Testis (tissue), 3 donors: Measurements from ENCODE around the gene ATP6V1E1. TPM values are rescaled to one million over a fixed set of nuclear protein-coding genes. Genes with fewer than 3 reads are reported as not detected.
A peak's percentile ranks its signal among the peaks of the same experiment; 100 is the strongest.

Experiments used
- DNase-seq: peaks from one replicate; pipeline ENCODE4 v3.0.0-alpha.2; 2019
- H3K27ac ChIP-seq, 2 donors: fragments of 200-600 bp; sonication (generic); one replicate each; pipeline ENCODE4 v1.5.1; 2019
- H3K27me3 ChIP-seq: fragments of 200-600 bp; sonication (generic); one replicate; pipeline ENCODE4 v1.5.1; 2019
- H3K36me3 ChIP-seq: fragments of 200-600 bp; sonication (generic); one replicate; pipeline ENCODE4 v1.5.1; 2017; ENCODE audit warnings: low read depth; ENCODE audit errors: missing control alignments
- H3K4me1 ChIP-seq: fragments of 200-600 bp; sonication (generic); one replicate; pipeline ENCODE4 v1.5.1; 2019
- H3K4me3 ChIP-seq, 2 donors: fragments of 200-600 bp; sonication (generic); one replicate each; pipeline ENCODE4 v1.5.1; 2017 to 2019
- H3K9me3 ChIP-seq: fragments of 200-600 bp; sonication (generic); one replicate; pipeline ENCODE4 v1.5.1; 2017
- POLR2A ChIP-seq: fragments of 450-650 bp; IDR thresholded peaks from one replicate; pipeline ENCODE4 v1.6.1; 2017; ENCODE audit warnings: antibody characterized with exemption, mild to moderate bottlenecking, moderate library complexity
- WGBS, 2 donors: methylation state at CpG; one replicate each; pipeline ENCODE4 v1.1.5; 2018; 5-methylcytosine and 5-hydroxymethylcytosine counted together
- intact Hi-C: fragments of 100-400 bp; cut with DNase I; formaldehyde crosslinking; loops from one replicate; pipeline ENCODE4 v1.15.1; 2023; ENCODE audit warnings: low total_unique reads
- polyA plus RNA-seq: library from polyadenylated mRNA; stranded (reverse); fragments of 350-450 nt; fragmentation: Illumina TruSeq; extraction: RNeasy Lipid Tissue Mini Kit (QIAGEN cat#74804); gene quantifications from one replicate; pipeline ENCODE4 v1.2.3, GENCODE V29; 2014; ENCODE audit warnings: low read depth, low replicate concordance; ENCODE audit not compliant: insufficient read depth
- total RNA-seq, 2 donors: library from RNA; depleted of rRNA; stranded (reverse); fragments of >200 nt; gene quantifications; one replicate each; pipeline ENCODE4 v1.2.3, GENCODE V29; 2016
- TF ChIP-seq, protein P1 (sequence below), 3 experiments: fragments of 450-650 bp in 2 of 3; fragments of 200-600 bp in 1 of 3; sonication (generic) in 1 of 3; IDR thresholded peaks; one replicate each; pipeline ENCODE4 v1.5.1; 2016 to 2019; ENCODE audit warnings: antibody characterized with exemption in 3 of 3, mild to moderate bottlenecking in 2 of 3, moderate library complexity in 1 of 3

The ATP6V1E1 gene
- total and polyA plus RNA-seq, 3 donors from 2014 or later = 130 to 160 (median 146) TPM

DNA sequence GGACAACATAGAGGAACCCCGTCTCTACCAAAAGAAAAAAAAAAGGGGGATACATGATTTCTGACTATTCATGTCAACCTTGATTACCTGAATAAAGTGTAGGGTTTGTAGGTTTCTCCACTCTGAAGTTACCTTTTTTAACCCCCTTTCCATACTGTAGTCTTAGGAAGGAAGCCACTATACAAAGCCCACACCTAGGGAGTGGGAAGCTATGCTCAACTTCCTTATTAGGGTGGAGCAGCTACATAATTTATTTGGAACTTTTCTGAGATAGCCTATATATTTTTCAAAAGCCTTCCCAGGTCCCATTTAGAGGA lies 582 bp upstream of the ATP6V1E1 start:
- peak overlapping the region; percentile 91 to 93 for H3K4me3 ChIP-seq
- no peaks in the 10 kb centered on the region for H3K36me3 ChIP-seq
- intact Hi-C loops = no loop called here
- no peak for TF ChIP-seq POLR2A
- TF ChIP-seq, protein P1, sequence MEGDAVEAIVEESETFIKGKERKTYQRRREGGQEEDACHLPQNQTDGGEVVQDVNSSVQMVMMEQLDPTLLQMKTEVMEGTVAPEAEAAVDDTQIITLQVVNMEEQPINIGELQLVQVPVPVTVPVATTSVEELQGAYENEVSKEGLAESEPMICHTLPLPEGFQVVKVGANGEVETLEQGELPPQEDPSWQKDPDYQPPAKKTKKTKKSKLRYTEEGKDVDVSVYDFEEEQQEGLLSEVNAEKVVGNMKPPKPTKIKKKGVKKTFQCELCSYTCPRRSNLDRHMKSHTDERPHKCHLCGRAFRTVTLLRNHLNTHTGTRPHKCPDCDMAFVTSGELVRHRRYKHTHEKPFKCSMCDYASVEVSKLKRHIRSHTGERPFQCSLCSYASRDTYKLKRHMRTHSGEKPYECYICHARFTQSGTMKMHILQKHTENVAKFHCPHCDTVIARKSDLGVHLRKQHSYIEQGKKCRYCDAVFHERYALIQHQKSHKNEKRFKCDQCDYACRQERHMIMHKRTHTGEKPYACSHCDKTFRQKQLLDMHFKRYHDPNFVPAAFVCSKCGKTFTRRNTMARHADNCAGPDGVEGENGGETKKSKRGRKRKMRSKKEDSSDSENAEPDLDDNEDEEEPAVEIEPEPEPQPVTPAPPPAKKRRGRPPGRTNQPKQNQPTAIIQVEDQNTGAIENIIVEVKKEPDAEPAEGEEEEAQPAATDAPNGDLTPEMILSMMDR (IDR thresholded peaks at IDR 0.05) = no peak
- DNase-seq = no peak
- 0% methylated on average over 1 of the region's 1 CpG for WGBS, 2 donors
- H3K27me3 ChIP-seq = no peaks in the 10 kb centered on the region
- no peaks in the 10 kb centered on the region for H3K9me3 ChIP-seq
- peaks cover 32% of the 10 kb centered on the region for H3K4me1 ChIP-seq
- peak overlapping the region; percentile 89 to 91 for H3K27ac ChIP-seq

DNA sequence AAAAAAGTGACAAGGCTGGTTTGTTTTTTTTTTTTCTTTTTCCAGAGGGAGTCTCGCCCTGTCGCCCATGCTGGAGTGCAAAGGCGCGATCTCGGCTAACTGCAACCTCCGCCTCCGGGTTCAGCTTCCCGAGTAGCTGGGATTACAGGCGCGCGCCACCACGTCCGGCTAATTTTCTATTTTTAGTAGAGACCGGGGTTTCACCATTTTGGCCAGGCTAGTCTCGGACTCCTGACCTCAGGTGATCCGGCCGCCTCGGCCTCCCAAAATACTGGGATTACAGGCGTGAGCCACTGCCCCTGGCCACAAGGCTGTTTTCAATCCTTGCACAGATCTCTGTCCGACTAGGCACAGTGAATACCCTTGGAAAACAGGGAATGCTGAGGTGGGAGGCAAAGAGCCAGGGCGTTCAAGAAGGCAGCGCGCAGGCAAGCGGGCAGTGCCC lies 566 bp downstream of the ATP6V1E1 start:
- Histone ChIP-seq H3K27me3 (no peaks in the 10 kb centered on the region), H3K4me3 (peak overlapping the region; percentile 91 to 93), H3K9me3 (no peaks in the 10 kb centered on the region), H3K27ac (peak overlapping the region; percentile 89 to 91), H3K4me1 (peaks cover 21% of the 10 kb centered on the region), H3K36me3 (no peaks in the 10 kb centered on the region)
- TF ChIP-seq, protein P1 (IDR thresholded peaks at IDR 0.05) = no peak
- no peak for TF ChIP-seq POLR2A
- DNase-seq = no peak
- 6 to 8% methylated on average over 24 of the region's 24 CpGs for WGBS, 2 donors
- intact Hi-C loops = no loop called here

GRCh38 chr22:17613280-17613679 lies 15.3 kb downstream of the ATP6V1E1 start:
- intact Hi-C loops = no loop called here
- no peak for DNase-seq
- no peaks in the 10 kb centered on the region for H3K9me3 ChIP-seq
- H3K4me3 ChIP-seq = no peak overlapping the region
- H3K36me3 ChIP-seq = no peaks in the 10 kb centered on the region
- no peaks in the 10 kb centered on the region for H3K27me3 ChIP-seq
- peaks cover 13% of the 10 kb centered on the region for H3K4me1 ChIP-seq
- no peak for TF ChIP-seq POLR2A
- 86 to 93% methylated on average over 7 of the region's 7 CpGs for WGBS, 2 donors
- H3K27ac ChIP-seq = no peak overlapping the region

GRCh38 chr22:17612057-17612456 lies 16.5 kb downstream of the ATP6V1E1 start:
- H3K4me1 ChIP-seq = peaks cover 13% of the 10 kb centered on the region
- 34 to 95% methylated on average over 3 of the region's 3 CpGs for whole genome bisulfite sequencing, 2 donors
- TF ChIP-seq POLR2A = no peak
- TF ChIP-seq, protein P1 (IDR thresholded peaks at IDR 0.05) = no peak
- intact Hi-C loops = no loop called here
- H3K27me3 ChIP-seq = no peaks in the 10 kb centered on the region
- H3K9me3 ChIP-seq = no peaks in the 10 kb centered on the region
- H3K4me3 ChIP-seq = no peak overlapping the region
- no peaks in the 10 kb centered on the region for H3K36me3 ChIP-seq
- no peak for DNase-seq
- H3K27ac ChIP-seq = no peak overlapping the region

DNA sequence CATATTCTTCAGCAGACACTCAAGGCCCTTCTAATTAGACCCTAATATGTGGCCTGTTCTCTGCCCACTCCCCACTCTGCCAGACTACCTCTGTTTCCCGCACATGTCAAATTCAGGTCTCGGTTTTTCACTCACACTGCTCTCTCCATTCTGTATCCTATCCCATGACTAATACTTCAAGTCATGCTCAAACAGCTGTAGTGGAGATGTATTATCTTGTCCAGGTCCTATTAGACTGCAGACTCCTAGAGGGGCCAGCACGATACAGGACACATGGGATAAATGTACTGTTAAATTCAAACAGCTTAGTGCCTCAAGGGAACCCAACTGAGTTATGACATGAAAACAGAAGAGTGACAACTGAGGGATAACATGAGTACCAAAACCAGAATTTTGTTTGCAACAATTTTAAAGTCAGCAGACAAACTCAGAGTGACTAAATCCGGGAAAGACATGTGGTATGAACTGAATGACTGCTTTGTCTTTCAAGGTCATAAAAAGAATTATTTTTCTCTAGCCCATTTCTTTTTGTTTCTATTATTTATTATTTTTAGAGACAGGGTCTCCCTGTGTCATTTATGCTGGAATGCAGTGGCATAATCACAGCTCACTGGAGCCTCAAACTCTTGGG lies 20.5 kb downstream of the ATP6V1E1 start:
- H3K4me1 ChIP-seq = peaks cover 17% of the 10 kb centered on the region
- H3K27ac ChIP-seq = peak overlapping the region; percentile 4 to 37
- H3K27me3 ChIP-seq = no peaks in the 10 kb centered on the region
- DNase-seq = no peak
- WGBS, 2 donors = 76 to 86% methylated on average over 4 of the region's 4 CpGs
- H3K9me3 ChIP-seq = no peaks in the 10 kb centered on the region
- no peaks in the 10 kb centered on the region for H3K36me3 ChIP-seq
- H3K4me3 ChIP-seq = no peak overlapping the region
- TF ChIP-seq POLR2A = no peak
- TF ChIP-seq, protein P1 (IDR thresholded peaks at IDR 0.05) = no peak
- intact Hi-C loops = no loop called here
